ENCODE data around the gene MANSC1.
A peak's percentile ranks its signal among the peaks of the same experiment; 100 is the strongest.

The MANSC1 gene

GRCh38 chr12:12349711-12350665, at the start of gene MANSC1:
MANSC1 (minus strand) TSS chr12:12350242; CDS start chr12:12343314, 6,928 bp downstream.
- DNase-seq (ENCODE audit: low read depth), result peak; percentile 16

GRCh38 chr12:12399161-12399560, 49.1 kb upstream of the MANSC1 start:
- no peak for DNase-seq (ENCODE audit: low read depth)

GRCh38 chr12:12398026-12398859, 48.2 kb upstream of the MANSC1 start:
- no peak for DNase-seq (ENCODE audit: low read depth)

- DNase-seq (ENCODE audit: low read depth), result no peak
Measured at GRCh38 chr12:12397184-12397583, 47.1 kb upstream of the MANSC1 start.

GRCh38 chr12:12396694-12397093, 46.7 kb upstream of the MANSC1 start:
- DNase-seq (ENCODE audit: low read depth), result no peak

GRCh38 chr12:12393171-12393570, 43.1 kb upstream of the MANSC1 start:
- no peak for DNase-seq (ENCODE audit: low read depth)

GRCh38 chr12:12392413-12392812, 42.4 kb upstream of the MANSC1 start:
- no peak for DNase-seq (ENCODE audit: low read depth)

- no peak for DNase-seq (ENCODE audit: low read depth)
Measured at GRCh38 chr12:12387501-12387900, 37.5 kb upstream of the MANSC1 start.

GRCh38 chr12:12384571-12385340, 34.7 kb upstream of the MANSC1 start:
- no peak for DNase-seq (ENCODE audit: low read depth)

GRCh38 chr12:12381982-12382381, 31.9 kb upstream of the MANSC1 start:
- DNase-seq (ENCODE audit: low read depth), result no peak

GRCh38 chr12:12380949-12381593, 31.0 kb upstream of the MANSC1 start:
- DNase-seq (ENCODE audit: low read depth), result no peak

GRCh38 chr12:12379831-12380730, 30.0 kb upstream of the MANSC1 start:
- DNase-seq (ENCODE audit: low read depth), result no peak

GRCh38 chr12:12378616-12379015, 28.6 kb upstream of the MANSC1 start:
- no peak for DNase-seq (ENCODE audit: low read depth)

- DNase-seq (ENCODE audit: low read depth), result no peak
Measured at GRCh38 chr12:12376646-12377448, 26.8 kb upstream of the MANSC1 start.

GRCh38 chr12:12372946-12373722, 23.1 kb upstream of the MANSC1 start:
- no peak for DNase-seq (ENCODE audit: low read depth)

GRCh38 chr12:12367482-12367998, 17.5 kb upstream of the MANSC1 start:
- no peak for DNase-seq (ENCODE audit: low read depth)

- DNase-seq (ENCODE audit: low read depth), result no peak
Measured at GRCh38 chr12:12366701-12367481, 16.8 kb upstream of the MANSC1 start.

GRCh38 chr12:12365931-12366431, 15.9 kb upstream of the MANSC1 start:
- no peak for DNase-seq (ENCODE audit: low read depth)

All from stimulated activated CD4-positive, alpha-beta T cell treated with anti-CD3 and anti-CD28 coated beads, Interleukin-2, amount 100 ng/mL, for 4 hours (primary cell).